HG02943 (cell line): ENCODE measurements around the gene SLC27A2.
"Not testable (repeated sequence)": the region's sequence is repeated elsewhere in the genome, so short reads cannot be mapped to it uniquely, and the experiment has no call there.

Experiments used
- ATAC-seq: cut with Tn5 transposase; IDR thresholded peaks from one replicate; pipeline ENCODE4 v1.9.1; 2021; ENCODE audit warnings: mild to moderate bottlenecking, low read depth, moderate library complexity; ENCODE audit not compliant: unreplicated experiment

The SLC27A2 gene

GRCh38 chr15:50162969-50163718 is 18.9 kb upstream of the SLC27A2 start:
- ATAC-seq, result no peak

- no peak for ATAC-seq
Measured at GRCh38 chr15:50163719-50164410, 18.1 kb upstream of the SLC27A2 start.

GRCh38 chr15:50164458-50164857 is 17.5 kb upstream of the SLC27A2 start:
- ATAC-seq, result no peak

- ATAC-seq, result no peak
Measured at GRCh38 chr15:50166216-50166615, 15.8 kb upstream of the SLC27A2 start.

GRCh38 chr15:50167110-50167509 is 14.9 kb upstream of the SLC27A2 start:
- no peak for ATAC-seq

GRCh38 chr15:50168379-50168778 is 13.6 kb upstream of the SLC27A2 start:
- ATAC-seq, result no peak

GRCh38 chr15:50168783-50169411 is 13.1 kb upstream of the SLC27A2 start:
- no peak for ATAC-seq

- ATAC-seq, result not testable (repeated sequence)
Measured at GRCh38 chr15:50172360-50172895, 9.6 kb upstream of the SLC27A2 start.

- no peak for ATAC-seq
Measured at GRCh38 chr15:50176869-50177268, 5.1 kb upstream of the SLC27A2 start.

- no peak for ATAC-seq
Measured at GRCh38 chr15:50180091-50180490, 1.9 kb upstream of the SLC27A2 start.

- no peak for ATAC-seq
Measured at GRCh38 chr15:50180582-50180981, 1.4 kb upstream of the SLC27A2 start.

- ATAC-seq, result no peak
Measured at GRCh38 chr15:50181201-50181968, 611 bp upstream of the SLC27A2 start.

GRCh38 chr15:50182219-50183013 is 420 bp downstream of the SLC27A2 start:
- ATAC-seq, result peak; percentile 25

GRCh38 chr15:50183112-50183794 is 1.3 kb downstream of the SLC27A2 start:
- no peak for ATAC-seq

- no peak for ATAC-seq
Measured at GRCh38 chr15:50184863-50185504, 3.0 kb downstream of the SLC27A2 start.

- no peak for ATAC-seq
Measured at GRCh38 chr15:50186090-50186489, 4.1 kb downstream of the SLC27A2 start.

GRCh38 chr15:50186752-50187151 is 4.8 kb downstream of the SLC27A2 start:
- no peak for ATAC-seq

GRCh38 chr15:50187525-50187924 is 5.5 kb downstream of the SLC27A2 start:
- ATAC-seq, result no peak

GRCh38 chr15:50187997-50188396 is 6.0 kb downstream of the SLC27A2 start:
- no peak for ATAC-seq
